Neural progenitor cell (in vitro differentiated cells): Measurements from ENCODE around the gene ITIH2. TPM values are rescaled to one million over a fixed set of nuclear protein-coding genes. Genes with fewer than 3 reads are reported as not detected.
"Not testable (repeated sequence)": the region's sequence is repeated elsewhere in the genome, so short reads cannot be mapped to it uniquely, and the experiment has no call there.

Experiments
- DNase-seq: peaks from one replicate; pipeline ENCODE4 v3.0.0-alpha.2; 2016; ENCODE audit warnings: low spot score
- H2AFZ ChIP-seq: fragments of 200-600 bp; sonication (generic); replicated peaks from 2 replicates; pipeline ENCODE4 v1.6.1; 2016; ENCODE audit warnings: antibody characterized with exemption
- H3F3A ChIP-seq: fragments of 200-600 bp; sonication (generic); 2 replicates; pipeline ENCODE4 v1.6.1; 2016; ENCODE audit warnings: antibody characterized with exemption, low read depth
- H3K27ac ChIP-seq: fragments of 200-600 bp; sonication (generic); 2 replicates; pipeline ENCODE4 v1.5.1; 2016; ENCODE audit warnings: mild to moderate bottlenecking
- H3K27me3 ChIP-seq: fragments of 200-600 bp; sonication (generic); 2 replicates; pipeline ENCODE4 v1.6.1; 2016; ENCODE audit warnings: mild to moderate bottlenecking, moderate library complexity
- H3K36me3 ChIP-seq: fragments of 200-600 bp; sonication (generic); 2 replicates; pipeline ENCODE4 v1.5.1; 2016
- H3K4me1 ChIP-seq: fragments of 200-600 bp; sonication (generic); 2 replicates; pipeline ENCODE4 v1.6.1; 2016; ENCODE audit warnings: mixed run types
- H3K4me2 ChIP-seq: fragments of 200-600 bp; sonication (generic); 2 replicates; pipeline ENCODE4 v1.6.1; 2016
- H3K4me3 ChIP-seq: fragments of 200-600 bp; sonication (generic); 2 replicates; pipeline ENCODE4 v1.5.1; 2016
- H3K79me2 ChIP-seq: fragments of 200-600 bp; sonication (generic); 2 replicates; pipeline ENCODE4 v1.6.1; 2016; ENCODE audit warnings: low read depth
- H3K9ac ChIP-seq: fragments of 200-600 bp; sonication (generic); 2 replicates; pipeline ENCODE4 v1.6.1; 2016
- H3K9me3 ChIP-seq: fragments of 200-600 bp; sonication (generic); 2 replicates; pipeline ENCODE4 v1.5.1; 2016; ENCODE audit warnings: low read depth
- H4K20me1 ChIP-seq: fragments of 200-600 bp; sonication (generic); 2 replicates; pipeline ENCODE4 v1.6.1; 2016; ENCODE audit warnings: low read depth
- H3K27ac Mint-ChIP-seq: 3 replicates; pipeline ENCODE4 v1.8.0; 2021; ENCODE audit warnings: mixed read lengths
- H3K27me3 Mint-ChIP-seq: 2 replicates; pipeline ENCODE4 v1.8.0; 2022; ENCODE audit warnings: low read depth, mild to moderate bottlenecking, inconsistent platforms, moderate library complexity, mixed read lengths; ENCODE audit not compliant: insufficient read depth
- H3K36me3 Mint-ChIP-seq: 3 replicates; pipeline ENCODE4 v1.8.0; 2021; ENCODE audit warnings: mixed read lengths
- H3K4me1 Mint-ChIP-seq: 3 replicates; pipeline ENCODE4 v1.8.0; 2021; ENCODE audit warnings: mixed read lengths
- H3K4me3 Mint-ChIP-seq: 3 replicates; pipeline ENCODE4 v1.8.0; 2021; ENCODE audit warnings: mild to moderate bottlenecking, moderate library complexity, mixed read lengths
- H3K9me3 Mint-ChIP-seq: 3 replicates; pipeline ENCODE4 v1.8.0; 2020; ENCODE audit warnings: mixed read lengths
- EZH2 ChIP-seq: fragments of 200-600 bp; sonication (generic); IDR thresholded peaks from 2 replicates; pipeline ENCODE4 v1.6.1; 2017; ENCODE audit warnings: antibody characterized with exemption, mild to moderate bottlenecking, moderate library complexity
- EZH2phosphoT487 ChIP-seq: fragments of 200-600 bp; sonication (generic); IDR thresholded peaks from 2 replicates; pipeline ENCODE4 v1.6.1; 2017; ENCODE audit warnings: antibody characterized with exemption
- total RNA-seq: library from RNA; depleted of rRNA; stranded (reverse); fragments of >200 nt; gene quantifications from 2 replicates; pipeline ENCODE4 v1.2.3, GENCODE V29; 2015; ENCODE audit warnings: low replicate concordance
- TF ChIP-seq, protein P1 (sequence below): fragments of 200-600 bp; sonication (generic); IDR thresholded peaks from 2 replicates; pipeline ENCODE4 v1.5.1; 2017; ENCODE audit warnings: antibody characterized with exemption, mild to moderate bottlenecking

ITIH2 gene
- total RNA-seq, 1 donor from 2014 or later, result not detected

DNA sequence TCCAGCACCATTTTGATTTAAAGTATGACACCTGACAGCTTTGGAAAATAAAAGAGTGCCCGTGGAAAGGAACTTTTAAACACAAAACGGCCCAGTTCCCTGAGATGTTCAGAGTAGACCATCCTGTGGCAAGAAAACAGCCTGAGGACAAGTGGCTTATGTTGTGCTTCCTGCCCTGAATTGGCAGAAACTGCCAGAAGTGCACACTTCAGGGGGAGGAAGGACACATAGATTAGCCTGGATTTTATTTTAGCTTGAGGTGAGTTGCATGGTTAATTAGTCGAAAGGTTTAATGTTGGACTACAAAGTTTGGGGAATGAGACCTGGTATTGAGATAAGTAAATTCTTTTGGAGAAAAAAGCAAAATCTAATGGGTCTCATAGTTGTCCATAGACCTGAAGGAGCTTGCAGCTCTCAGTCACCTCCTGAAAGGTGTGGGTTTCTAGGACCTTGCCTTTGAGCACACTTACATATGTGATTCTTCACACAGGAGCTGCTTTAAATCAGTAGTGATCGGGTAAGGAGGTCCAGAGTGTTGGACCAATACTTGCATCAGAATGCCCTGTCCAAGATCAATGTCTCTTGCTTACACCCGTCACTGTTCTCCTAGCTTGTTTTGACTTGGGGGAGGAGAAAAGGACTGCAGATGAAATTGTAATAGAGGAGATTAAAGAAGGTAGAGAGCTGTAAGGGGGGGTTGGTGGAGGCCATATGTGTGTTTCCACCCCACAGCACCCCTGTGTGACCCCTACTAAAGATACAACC lies 4.9 kb downstream of the ITIH2 start:
- Mint-ChIP-seq H3K36me3 (no peaks in the 10 kb centered on the region), H3K4me1 (no peaks in the 10 kb centered on the region), H3K9me3 (peaks cover 3% of the 10 kb centered on the region), H3K27ac (no peak overlapping the region), H3K4me3 (no peak overlapping the region), H3K27me3 (no peaks in the 10 kb centered on the region)
- Histone ChIP-seq H2AFZ (no peak overlapping the region), H4K20me1 (no peaks in the 10 kb centered on the region), H3K27ac (no peak overlapping the region), H3F3A (no peaks in the 10 kb centered on the region), H3K27me3 (no peaks in the 10 kb centered on the region), H3K4me2 (no peak overlapping the region), H3K9me3 (no peaks in the 10 kb centered on the region), H3K4me3 (no peak overlapping the region), H3K9ac (no peak overlapping the region), H3K36me3 (no peaks in the 10 kb centered on the region), H3K79me2 (no peaks in the 10 kb centered on the region), H3K4me1 (no peaks in the 10 kb centered on the region)
- DNase-seq, result no peak
- TF ChIP-seq EZH2phosphoT487 (no peak), EZH2 (no peak)
- TF ChIP-seq, protein P1, sequence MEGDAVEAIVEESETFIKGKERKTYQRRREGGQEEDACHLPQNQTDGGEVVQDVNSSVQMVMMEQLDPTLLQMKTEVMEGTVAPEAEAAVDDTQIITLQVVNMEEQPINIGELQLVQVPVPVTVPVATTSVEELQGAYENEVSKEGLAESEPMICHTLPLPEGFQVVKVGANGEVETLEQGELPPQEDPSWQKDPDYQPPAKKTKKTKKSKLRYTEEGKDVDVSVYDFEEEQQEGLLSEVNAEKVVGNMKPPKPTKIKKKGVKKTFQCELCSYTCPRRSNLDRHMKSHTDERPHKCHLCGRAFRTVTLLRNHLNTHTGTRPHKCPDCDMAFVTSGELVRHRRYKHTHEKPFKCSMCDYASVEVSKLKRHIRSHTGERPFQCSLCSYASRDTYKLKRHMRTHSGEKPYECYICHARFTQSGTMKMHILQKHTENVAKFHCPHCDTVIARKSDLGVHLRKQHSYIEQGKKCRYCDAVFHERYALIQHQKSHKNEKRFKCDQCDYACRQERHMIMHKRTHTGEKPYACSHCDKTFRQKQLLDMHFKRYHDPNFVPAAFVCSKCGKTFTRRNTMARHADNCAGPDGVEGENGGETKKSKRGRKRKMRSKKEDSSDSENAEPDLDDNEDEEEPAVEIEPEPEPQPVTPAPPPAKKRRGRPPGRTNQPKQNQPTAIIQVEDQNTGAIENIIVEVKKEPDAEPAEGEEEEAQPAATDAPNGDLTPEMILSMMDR, result no peak

GRCh38 chr10:7708832-7709231 lies 5.7 kb downstream of the ITIH2 start:
- no peak for DNase-seq
- Histone ChIP-seq H3K79me2 (no peaks in the 10 kb centered on the region), H2AFZ (no peak overlapping the region), H3K4me1 (no peaks in the 10 kb centered on the region), H3K9ac (no peak overlapping the region), H3K27me3 (no peaks in the 10 kb centered on the region), H3K4me2 (no peak overlapping the region), H3K27ac (no peak overlapping the region), H3F3A (no peaks in the 10 kb centered on the region), H3K36me3 (no peaks in the 10 kb centered on the region), H4K20me1 (no peaks in the 10 kb centered on the region), H3K4me3 (no peak overlapping the region), H3K9me3 (no peaks in the 10 kb centered on the region)
- H3K9me3 Mint-ChIP-seq, result peaks cover 3% of the 10 kb centered on the region
- no peak for TF ChIP-seq EZH2
- no peak overlapping the region for H3K4me3 Mint-ChIP-seq
- H3K36me3 Mint-ChIP-seq, result no peaks in the 10 kb centered on the region
- H3K27me3 Mint-ChIP-seq, result no peaks in the 10 kb centered on the region
- no peaks in the 10 kb centered on the region for H3K4me1 Mint-ChIP-seq
- H3K27ac Mint-ChIP-seq, result no peak overlapping the region

GRCh38 chr10:7710446-7710845 lies 7.3 kb downstream of the ITIH2 start:
- H3K4me3 ChIP-seq, result no peak overlapping the region
- no peak for DNase-seq
- Mint-ChIP-seq H3K9me3 (peaks cover 5% of the 10 kb centered on the region), H3K27me3 (peaks cover 2% of the 10 kb centered on the region), H3K27ac (no peak overlapping the region), H3K4me1 (no peaks in the 10 kb centered on the region), H3K4me3 (no peak overlapping the region), H3K36me3 (no peaks in the 10 kb centered on the region)
- no peak overlapping the region for H3K27ac ChIP-seq
- H3K9me3 ChIP-seq, result no peaks in the 10 kb centered on the region
- H3K79me2 ChIP-seq, result no peaks in the 10 kb centered on the region
- no peaks in the 10 kb centered on the region for H3K27me3 ChIP-seq
- H4K20me1 ChIP-seq, result no peaks in the 10 kb centered on the region
- no peak overlapping the region for H3K4me2 ChIP-seq
- no peak for TF ChIP-seq EZH2
- TF ChIP-seq, protein P1, result no peak
- no peak for TF ChIP-seq EZH2phosphoT487
- no peak overlapping the region for H2AFZ ChIP-seq
- no peaks in the 10 kb centered on the region for H3F3A ChIP-seq
- H3K4me1 ChIP-seq, result no peaks in the 10 kb centered on the region
- H3K36me3 ChIP-seq, result no peaks in the 10 kb centered on the region
- no peak overlapping the region for H3K9ac ChIP-seq

GRCh38 chr10:7711075-7711474 lies 8.0 kb downstream of the ITIH2 start:
- DNase-seq, H3K79me2 ChIP-seq, H3K9me3 ChIP-seq, H3K36me3 Mint-ChIP-seq, H3K27me3 Mint-ChIP-seq, H3K4me2 ChIP-seq, H3F3A ChIP-seq, H3K27ac ChIP-seq, H3K4me3 ChIP-seq, H4K20me1 ChIP-seq, H3K27ac Mint-ChIP-seq, H3K4me1 Mint-ChIP-seq, H3K4me1 ChIP-seq, H3K27me3 ChIP-seq, H3K4me3 Mint-ChIP-seq, H3K36me3 ChIP-seq, H3K9me3 Mint-ChIP-seq, H3K9ac ChIP-seq, H2AFZ ChIP-seq: not testable (repeated sequence)
